ENCODE results near the gene IGFBP2.

DNA sequence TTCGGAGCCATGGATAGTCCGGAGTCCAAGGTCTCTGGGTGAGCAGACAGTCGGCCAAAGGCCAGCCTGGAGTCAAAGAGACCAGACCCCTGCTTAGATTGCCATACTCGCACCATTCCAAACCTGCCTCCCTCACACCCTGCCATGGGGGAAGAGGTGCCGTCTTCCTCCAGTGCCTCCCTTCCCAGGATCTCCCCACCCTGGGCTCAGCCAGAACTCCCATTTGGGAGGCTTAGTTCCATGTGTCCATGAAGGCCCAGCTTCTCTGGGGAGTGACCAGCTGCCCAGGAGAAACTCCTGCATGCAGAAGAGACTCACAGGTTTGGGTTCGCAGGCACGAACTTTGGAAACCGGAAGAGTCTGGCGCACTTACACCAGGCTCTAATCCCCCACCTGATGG lies 40.4 kb downstream of the IGFBP2 start:
- TF ChIP-seq, protein P1, sequence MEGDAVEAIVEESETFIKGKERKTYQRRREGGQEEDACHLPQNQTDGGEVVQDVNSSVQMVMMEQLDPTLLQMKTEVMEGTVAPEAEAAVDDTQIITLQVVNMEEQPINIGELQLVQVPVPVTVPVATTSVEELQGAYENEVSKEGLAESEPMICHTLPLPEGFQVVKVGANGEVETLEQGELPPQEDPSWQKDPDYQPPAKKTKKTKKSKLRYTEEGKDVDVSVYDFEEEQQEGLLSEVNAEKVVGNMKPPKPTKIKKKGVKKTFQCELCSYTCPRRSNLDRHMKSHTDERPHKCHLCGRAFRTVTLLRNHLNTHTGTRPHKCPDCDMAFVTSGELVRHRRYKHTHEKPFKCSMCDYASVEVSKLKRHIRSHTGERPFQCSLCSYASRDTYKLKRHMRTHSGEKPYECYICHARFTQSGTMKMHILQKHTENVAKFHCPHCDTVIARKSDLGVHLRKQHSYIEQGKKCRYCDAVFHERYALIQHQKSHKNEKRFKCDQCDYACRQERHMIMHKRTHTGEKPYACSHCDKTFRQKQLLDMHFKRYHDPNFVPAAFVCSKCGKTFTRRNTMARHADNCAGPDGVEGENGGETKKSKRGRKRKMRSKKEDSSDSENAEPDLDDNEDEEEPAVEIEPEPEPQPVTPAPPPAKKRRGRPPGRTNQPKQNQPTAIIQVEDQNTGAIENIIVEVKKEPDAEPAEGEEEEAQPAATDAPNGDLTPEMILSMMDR (IDR thresholded peaks at IDR 0.05; ENCODE audit: low read depth, low read length, missing input control) = no peak
- TF ChIP-seq, protein P2, sequence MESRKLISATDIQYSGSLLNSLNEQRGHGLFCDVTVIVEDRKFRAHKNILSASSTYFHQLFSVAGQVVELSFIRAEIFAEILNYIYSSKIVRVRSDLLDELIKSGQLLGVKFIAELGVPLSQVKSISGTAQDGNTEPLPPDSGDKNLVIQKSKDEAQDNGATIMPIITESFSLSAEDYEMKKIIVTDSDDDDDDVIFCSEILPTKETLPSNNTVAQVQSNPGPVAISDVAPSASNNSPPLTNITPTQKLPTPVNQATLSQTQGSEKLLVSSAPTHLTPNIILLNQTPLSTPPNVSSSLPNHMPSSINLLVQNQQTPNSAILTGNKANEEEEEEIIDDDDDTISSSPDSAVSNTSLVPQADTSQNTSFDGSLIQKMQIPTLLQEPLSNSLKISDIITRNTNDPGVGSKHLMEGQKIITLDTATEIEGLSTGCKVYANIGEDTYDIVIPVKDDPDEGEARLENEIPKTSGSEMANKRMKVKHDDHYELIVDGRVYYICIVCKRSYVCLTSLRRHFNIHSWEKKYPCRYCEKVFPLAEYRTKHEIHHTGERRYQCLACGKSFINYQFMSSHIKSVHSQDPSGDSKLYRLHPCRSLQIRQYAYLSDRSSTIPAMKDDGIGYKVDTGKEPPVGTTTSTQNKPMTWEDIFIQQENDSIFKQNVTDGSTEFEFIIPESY (IDR thresholded peaks at IDR 0.05) = no peak
- TF ChIP-seq TAF1 (conservative IDR thresholded peaks at IDR 0.05) (no peak), HNF4A (conservative IDR thresholded peaks at IDR 0.05) (no peak), GABPA (IDR thresholded peaks at IDR 0.05 in 1 of 2, conservative IDR thresholded peaks at IDR 0.05 in 1 of 2) (no peak), EGR1 (IDR thresholded peaks at IDR 0.05; ENCODE audit: low read depth in 2 of 2) (no peak)
